GM18517 (cell line): ENCODE measurements around the gene ZNF555.
A peak's percentile ranks its signal among the peaks of the same experiment; 100 is the strongest.
"Not testable (repeated sequence)": the region's sequence is repeated elsewhere in the genome, so short reads cannot be mapped to it uniquely, and the experiment has no call there.

Experiments
- ATAC-seq: cut with Tn5 transposase; IDR thresholded peaks from one replicate; pipeline ENCODE4 v1.9.1; 2021; ENCODE audit warnings: mild to moderate bottlenecking, moderate library complexity; ENCODE audit not compliant: unreplicated experiment

The ZNF555 gene

DNA sequence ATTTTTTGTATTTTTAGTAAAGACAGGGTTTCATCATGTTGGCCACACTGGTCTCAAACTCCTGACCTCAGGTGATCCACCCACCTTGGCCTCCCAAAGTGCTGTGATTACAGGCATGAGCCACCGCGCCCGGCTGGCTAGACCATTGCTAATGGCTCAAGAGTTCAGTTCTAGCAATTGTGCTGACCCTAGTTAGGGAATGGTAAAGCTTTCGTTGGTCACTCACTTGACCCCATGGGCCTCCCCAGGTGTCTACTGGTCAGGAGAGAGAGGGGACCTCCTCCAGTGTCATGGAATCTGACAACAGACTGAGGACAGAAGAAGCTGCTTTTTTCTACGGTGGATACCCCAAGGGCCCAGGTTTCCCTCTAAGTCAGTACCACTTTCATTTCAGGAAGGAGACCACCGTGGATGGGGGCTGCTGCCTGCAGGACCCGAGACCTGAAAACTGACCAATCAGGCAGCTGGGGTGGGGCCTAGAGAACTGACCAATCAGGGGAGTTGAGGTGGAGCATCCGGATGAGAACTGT lies 25.3 kb downstream of the ZNF555 start:
- ATAC-seq: no peak

DNA sequence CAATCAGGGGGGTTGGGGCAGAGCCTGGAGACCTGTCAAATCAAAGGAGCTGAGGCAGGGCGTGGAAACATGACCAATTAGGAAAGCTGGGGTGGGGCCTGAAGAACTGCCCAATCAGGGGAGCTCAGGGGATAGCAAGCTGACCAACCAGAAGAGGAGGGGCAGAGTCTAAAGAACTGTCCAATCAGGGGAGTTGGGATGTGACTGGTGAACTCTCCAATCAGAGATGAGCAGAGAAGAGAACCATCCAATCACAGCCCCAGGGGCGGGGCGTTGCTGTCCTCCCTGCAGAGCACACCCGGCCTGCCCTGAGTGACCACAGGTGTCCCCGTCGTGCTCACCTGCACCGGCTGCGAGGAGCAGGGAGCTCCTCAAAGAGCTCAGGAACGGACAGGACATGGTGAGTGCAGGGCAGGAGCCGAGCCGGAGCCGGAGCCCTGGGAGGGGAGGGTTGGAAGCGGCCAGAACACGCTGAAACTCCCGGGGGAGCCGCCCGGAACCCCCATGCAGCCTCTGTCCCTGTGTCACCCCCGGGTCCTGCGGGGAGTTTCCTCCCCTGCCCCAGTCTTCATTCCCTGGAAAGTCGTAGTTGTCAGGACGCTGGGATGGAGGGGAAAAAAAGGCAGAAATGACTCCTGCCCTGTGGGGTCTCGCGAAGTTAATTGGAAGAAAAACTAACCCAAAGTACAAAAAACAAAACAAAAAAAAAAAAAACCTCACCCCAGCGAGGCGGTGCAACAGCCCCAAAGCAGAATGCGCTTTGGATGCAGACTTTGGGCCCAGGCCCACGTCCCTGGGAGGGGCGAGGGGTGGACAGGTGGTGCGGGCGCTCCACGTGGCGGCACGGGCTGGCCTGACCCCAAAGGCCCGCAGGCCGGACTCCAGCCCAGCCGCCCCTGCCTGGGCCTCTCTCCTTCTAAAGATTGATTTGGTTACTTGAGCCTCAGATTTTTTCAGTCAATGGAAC lies 26.0 kb downstream of the ZNF555 start, which contains the start of gene ZNF556:
TSS of gene ZNF556 (plus strand) at position 311 of the 967 bp plus-strand sequence. CDS start at position 398, 87 bp downstream.
- no peak for ATAC-seq

DNA sequence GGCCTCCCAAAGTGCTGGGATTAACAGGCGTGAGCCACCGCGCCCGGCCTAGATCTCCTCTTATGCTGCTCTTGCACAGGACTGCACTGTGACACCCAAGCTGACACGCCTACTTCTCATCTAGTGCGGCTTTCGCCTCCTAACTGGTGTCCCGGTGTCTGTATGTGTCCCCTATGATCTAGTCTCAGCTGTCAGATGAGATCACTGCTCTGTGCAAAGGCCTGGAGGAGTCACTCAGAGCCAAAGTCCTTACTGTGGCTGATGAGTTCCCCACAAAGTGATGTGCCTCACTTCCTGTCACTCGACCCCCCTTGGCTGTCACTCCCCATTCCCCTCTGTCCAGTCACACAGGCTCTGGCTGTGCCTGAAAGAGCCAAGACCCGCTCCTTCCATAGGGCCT lies 28.3 kb downstream of the ZNF555 start:
- no peak for ATAC-seq

DNA sequence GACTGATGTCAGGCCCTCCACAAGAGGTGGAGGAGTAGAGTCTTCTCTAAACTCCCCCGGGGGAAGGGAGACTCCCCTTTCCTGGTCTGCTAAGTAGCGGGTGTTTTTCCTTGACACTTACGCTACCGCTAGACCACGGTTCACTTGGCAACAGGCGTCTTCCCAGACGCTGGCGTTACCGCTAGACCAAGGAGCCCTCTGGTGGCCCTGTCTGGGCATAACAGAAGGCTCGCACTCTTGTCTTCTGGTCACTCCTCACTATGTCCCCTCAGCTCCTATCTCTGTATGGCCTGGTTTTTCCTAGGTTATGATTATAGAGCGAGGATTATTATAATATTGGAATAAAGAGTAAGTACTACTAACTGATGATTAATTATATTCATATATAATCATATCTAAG lies 30.9 kb downstream of the ZNF555 start:
- not testable (repeated sequence) for ATAC-seq

DNA sequence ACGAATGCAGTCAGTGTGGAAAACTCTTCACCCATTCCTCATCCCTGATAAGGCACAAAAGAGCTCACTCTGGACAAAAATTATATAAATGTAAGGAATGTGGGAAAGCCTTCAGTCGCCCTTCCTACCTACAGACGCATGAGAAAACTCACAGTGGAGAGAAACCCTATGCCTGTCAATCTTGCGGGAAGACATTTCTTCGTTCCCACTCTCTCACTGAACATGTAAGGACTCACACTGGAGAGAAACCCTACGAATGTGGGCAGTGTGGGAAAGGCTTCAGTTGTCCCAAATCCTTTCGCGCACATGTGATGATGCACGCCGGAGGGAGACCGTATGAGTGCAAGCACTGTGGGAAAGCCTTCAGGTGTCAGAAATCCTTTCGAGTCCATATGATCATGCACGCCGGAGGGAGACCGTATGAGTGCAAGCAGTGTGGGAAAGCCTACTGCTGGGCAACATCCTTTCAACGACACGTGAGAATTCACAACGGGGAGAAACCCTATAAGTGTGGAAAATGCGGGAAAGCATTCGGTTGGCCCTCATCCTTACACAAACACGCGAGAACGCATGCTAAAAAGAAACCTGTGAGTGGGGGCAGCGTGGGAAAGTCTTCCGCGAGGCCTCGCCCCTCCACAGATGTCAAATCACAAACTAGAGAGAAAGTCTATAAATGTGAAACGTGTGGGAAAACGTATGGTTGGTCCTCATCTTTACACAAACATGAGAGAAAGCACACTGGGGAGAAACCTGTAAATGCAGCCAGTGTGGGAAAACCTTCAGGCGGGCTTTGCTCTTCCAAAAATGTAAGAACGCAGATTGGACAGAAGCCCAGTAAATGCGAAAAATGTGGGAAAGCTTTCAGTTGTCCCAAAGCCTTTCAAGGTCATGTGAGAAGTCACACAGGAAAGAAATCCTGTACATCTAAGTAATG lies 36.4 kb downstream of the ZNF555 start:
- ATAC-seq: no peak

DNA sequence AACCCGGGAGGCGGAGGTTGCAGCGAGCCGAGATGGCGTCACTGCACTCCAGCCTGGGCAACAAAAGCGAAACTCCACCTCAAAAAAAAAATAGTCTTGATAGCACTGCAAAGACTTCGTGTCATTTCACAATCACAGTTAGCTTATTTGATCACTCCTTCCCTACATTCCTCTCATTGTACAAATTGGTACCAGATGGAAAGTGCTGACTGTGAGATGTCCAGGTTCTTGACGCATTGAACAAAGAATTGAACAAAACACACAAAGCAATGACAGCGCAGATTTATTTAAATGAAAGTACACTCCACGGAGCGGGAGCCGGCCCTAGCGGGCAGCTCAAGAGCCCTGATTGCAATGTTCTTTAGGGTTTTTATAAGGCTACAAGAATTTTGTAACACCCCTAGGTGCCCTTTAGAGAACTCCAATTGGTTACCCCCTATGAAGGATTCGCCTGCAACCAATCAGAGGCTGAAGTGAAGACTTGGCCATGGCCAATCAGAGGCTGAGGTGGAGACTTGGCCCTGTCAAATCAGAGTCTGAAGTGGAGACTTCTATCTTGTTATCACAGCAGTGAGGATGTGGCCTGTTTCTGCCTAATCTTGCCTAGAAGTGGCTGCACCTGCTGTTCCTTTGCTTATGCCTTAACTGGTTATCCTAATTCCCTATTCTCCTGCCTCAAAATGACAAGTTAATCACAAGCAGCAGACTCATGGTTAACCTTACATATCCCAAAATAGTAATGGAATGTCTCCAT lies 42.6 kb downstream of the ZNF555 start:
- ATAC-seq: no peak

DNA sequence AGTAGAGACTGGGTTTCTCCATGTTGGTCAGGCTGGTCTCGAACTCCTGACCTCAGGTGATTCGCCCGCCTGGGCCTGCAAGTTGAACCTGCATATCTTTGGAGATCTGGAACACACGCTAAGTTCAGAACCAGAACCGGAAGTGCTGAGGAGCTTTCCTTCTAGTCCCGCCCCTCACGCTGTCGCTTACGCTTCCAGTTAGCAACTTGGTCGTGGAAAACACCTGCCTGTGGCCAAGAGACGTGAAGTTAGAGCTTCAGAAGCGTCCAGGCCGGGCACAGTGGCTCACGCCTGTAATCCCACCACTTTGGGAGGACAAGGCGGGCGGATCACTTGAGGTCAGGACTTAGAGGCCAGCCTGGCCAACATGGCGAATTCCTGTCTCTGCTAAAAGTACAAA lies 44.5 kb downstream of the ZNF555 start:
- no peak for ATAC-seq

DNA sequence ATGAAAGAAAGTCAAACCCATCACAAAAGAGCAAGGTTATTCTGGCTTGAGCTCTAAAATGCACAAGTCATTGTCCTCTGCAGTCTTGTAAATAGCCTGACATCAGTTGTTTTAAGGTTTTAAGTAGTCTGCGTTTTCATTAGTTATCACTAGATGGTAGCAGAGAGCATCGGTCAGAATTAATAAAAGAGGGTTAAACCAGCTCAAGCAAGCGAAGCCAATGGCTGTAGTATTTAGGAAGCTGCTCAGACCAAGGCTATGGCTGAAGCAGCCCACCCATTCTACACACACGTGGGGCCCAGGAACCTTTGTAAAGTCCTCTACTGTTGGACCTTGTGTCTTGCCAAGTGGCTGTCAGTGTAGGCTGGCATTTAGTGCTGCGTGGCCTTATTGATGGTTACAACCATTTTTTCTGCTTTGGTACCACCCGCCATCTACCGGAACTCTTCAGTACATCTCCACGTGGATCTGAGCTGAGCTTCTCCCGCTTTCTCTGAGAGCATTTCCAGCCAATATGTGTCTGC lies 46.2 kb downstream of the ZNF555 start:
- ATAC-seq: no peak

DNA sequence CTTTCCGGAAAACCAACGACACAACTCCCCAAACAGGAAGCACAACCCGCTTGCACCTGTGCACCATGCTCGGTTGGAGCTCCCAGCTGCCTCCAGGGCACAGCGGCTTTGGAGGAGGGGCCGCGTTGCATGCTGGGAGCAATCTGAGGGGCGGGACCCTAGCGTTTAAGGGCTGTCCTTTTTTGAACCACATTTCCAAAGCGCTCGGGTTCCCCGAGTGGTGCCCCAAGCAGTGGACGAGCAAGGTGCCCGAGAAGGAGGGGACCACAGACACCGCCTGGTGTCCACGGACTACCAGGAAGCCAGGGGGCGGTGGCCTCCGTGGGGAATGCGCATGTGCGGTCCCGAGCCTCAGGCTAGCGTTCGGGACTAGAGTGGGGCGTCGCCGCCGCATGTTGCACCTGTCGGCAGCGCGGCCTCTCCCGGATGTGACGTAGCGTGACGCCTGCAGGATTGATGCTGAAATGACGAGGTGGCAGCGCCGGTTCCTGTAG lies 47.5 kb downstream of the ZNF555 start:
- no peak for ATAC-seq

DNA sequence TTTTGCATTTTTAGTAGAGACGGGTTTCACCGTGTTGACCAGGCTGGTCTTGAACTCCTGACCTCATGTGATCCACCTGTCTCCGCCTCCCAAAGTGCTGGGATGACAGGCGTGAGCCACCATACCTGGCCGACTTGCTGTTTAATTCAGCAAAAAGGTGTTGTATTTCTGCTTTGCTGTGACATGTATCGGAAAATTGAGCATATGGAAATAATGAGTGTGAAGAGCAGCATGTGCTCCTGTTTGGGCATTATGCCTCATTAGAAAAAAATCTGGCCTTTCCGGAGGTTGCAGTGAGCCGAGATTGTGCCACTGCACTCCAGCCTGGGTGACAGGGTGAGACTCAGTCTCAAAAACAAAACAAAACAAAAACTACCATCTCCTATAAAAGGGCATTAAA lies 49.3 kb downstream of the ZNF555 start:
- not testable (repeated sequence) for ATAC-seq

DNA sequence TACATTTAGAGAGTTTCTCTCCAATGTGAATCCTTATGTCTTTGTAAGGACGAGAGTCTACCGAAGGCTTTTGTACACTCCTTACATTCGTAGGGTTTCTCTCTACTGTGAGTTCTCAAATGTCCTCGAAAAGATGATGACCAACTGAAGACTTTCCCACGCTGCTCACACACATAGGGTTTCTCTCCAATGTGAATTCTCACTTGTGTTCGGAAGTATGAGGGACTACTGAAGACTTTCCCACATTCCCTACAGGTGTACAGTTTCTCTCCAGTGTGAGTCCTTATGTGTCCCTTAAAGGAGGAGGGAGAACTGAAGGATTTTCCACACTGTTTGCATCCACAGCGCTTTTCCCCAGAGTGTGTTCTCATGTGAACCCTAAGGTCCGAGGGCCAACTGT lies 55.4 kb downstream of the ZNF555 start:
- no peak for ATAC-seq

DNA sequence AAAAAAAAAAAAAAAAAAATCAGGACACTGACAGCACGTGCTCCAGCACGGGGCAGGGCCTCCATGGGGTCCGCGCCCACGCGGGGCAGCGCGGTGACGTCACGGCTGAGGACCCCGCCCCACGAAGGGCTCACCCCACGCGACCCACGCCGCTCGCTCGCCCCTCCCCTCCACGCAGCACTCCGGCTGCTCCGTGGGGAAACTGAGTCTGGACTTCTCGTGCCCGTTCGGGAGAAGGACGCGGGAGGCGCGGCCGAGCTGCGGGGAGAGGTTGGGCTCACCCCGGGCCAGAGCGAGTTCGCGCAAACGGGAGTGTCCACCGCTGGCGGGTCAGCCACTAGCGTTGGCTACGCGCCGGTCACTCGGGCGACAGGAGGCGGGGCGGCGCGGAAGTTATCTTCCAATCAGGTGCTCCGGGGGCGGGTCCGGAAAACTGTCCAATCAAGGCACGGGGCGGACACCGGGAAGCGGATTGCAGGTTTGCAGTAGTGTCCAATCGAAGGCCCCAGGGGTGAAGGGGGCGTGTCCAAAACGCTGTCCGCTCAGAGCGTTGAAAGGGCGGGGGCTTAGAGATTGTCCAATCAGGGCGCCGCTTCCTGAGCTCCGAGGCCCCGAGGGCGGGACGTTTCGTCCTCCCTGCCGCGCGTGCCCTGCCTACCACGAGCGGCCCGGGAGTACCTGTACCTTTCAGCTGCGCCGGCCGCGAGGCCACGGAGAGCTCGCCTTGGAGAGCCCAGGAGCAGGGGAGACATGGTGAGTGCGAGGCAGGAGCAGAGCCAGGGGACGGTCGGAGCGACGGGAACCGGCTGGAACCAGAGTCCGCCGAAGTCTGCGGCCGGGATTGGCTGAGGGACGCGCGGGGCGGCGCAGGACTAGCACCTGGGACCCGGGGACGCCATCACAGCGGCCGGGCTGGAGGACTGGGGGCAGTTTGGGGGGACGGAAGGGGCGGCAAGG lies 59.3 kb downstream of the ZNF555 start, which contains the start of gene ZNF57:
TSS of gene ZNF57 (plus strand) at position 633 of the 957 bp plus-strand sequence. CDS start at position 751, 118 bp downstream.
- peak; percentile 90 for ATAC-seq

DNA sequence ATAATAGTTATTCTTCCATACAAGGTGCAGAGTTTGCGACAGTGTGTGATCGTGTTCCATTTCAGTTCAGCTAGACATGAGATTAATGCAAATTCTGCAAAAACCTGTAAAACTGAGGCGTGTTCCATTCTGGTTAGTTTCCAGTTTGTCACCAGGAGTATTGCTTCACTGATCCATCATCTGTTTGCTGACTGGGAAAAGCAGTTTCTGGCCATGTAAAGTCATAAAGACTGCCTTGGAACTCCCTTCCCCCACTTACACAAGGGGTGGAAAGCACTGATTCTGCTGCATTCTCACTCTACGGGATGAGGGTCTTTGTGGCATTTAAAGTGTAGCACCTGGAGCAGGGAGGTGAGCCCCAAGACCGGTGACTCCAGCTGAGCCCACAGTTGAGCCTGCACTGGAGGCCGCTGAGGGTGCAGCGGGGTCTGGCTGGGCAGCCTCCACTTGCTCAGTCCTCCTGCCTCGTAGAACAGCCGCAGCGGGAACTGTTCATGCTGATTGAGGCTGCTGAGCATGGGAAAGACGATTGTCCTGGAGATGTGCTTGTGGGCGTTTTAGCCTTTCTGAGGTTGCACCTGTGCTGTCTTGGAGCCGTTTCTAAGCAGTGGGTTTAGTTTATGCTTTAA lies 61.4 kb downstream of the ZNF555 start:
- ATAC-seq: no peak

DNA sequence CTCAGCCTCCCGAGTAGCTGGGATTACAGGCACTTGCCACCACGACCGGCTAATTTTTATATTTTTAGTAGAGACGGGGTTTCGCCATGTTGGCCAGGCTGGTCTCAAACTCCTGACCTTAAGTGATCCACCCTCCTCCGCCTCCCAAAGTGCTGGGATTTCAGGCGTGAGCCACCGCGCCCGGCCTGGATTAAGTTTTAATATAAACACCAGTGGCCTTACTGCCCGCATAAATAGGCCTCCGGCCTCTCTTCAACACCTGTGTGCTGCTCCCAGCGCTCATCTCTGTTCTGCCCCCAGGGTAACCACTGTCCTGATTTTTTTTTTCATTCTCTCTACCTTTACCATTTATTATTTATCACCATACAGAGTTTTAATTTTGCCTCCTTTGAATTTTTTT lies 62.1 kb downstream of the ZNF555 start:
- ATAC-seq: not testable (repeated sequence)

DNA sequence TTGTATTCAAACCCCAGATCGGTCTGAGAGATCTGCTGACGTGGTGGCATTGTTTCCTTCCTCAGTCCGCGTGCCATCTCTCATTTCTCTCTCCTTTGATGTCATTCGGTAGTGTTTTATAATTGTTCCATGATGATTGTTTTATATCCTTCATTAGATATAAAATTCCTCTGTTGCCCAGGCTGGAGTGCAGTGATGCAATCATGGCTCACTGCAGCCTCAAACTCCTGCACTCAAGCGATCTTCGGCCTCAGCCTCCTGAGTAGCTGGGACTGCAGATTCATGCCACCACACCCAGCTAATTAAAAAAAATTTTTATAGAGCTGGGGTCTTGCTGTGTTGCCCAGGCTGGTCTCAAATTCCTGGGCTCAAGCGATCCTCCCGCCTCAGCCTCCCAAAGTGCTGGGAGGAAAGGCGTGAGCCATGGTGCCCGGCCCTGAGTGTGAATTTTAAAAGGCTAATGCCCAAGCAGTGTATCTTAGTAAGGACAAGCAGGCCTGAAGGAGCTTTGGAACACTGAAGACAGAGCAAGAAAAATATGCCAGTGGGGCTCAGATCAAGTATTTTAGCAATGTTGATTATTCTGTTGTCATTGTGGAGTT lies 64.7 kb downstream of the ZNF555 start:
- no peak for ATAC-seq

DNA sequence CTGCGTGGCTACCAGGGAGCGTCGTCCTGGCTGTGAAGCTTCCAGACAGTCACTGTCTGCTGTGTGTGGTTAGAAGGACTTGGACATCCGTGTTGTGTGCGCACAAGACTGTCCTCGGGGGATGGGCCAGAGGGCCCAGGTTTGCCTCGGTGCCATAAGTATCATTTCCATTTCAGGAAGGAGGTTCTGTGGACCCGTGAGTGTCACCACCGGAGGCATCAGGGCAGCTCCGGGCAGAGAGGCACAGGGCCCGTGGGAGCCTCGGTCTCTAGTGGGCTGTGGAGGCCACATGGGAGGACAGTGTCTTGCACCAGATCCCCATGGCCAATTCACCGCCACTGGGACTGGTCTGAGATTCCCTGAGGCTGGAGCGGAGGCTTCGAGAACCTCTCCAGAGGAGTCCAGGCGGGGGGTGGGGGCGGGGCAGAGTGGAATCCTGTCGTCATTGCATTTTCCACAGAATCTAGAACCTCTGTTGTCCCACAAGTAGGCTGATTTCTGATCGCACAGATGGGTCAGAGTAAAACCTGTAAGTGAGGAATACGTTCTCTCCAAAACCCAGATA lies 65.4 kb downstream of the ZNF555 start:
- no peak for ATAC-seq
